ENCODE measurements around the gene BTN2A1.

DNA sequence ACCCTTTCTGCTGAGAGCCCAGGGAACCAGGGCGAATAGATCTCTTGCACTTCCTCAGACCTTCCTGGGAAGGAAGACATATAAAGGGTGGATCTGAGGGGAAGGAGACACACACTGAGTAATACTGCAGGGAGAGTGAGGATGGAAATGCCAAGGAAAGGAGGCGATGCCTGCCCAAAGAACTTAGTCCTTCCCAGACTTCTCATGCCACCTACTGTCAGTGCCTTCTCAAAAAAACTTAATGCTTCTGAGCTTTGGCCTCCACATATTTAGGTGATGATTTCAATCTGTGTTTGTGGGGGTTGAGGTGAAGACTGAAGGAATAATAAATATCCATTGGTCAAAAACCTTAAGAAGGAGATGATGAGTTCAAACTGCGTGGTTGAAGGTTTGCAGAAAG, 46.0 kb upstream of the BTN2A1 start:
- TF ChIP-seq, protein P1, sequence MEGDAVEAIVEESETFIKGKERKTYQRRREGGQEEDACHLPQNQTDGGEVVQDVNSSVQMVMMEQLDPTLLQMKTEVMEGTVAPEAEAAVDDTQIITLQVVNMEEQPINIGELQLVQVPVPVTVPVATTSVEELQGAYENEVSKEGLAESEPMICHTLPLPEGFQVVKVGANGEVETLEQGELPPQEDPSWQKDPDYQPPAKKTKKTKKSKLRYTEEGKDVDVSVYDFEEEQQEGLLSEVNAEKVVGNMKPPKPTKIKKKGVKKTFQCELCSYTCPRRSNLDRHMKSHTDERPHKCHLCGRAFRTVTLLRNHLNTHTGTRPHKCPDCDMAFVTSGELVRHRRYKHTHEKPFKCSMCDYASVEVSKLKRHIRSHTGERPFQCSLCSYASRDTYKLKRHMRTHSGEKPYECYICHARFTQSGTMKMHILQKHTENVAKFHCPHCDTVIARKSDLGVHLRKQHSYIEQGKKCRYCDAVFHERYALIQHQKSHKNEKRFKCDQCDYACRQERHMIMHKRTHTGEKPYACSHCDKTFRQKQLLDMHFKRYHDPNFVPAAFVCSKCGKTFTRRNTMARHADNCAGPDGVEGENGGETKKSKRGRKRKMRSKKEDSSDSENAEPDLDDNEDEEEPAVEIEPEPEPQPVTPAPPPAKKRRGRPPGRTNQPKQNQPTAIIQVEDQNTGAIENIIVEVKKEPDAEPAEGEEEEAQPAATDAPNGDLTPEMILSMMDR (IDR thresholded peaks at IDR 0.05): no peak
- TF ChIP-seq POLR2A (IDR thresholded peaks at IDR 0.05) (no peak), EP300 (IDR thresholded peaks at IDR 0.05) (no peak), POLR2AphosphoS5 (IDR thresholded peaks at IDR 0.05) (no peak)

Data from sigmoid colon (tissue), 4 donors.